Stimulated activated CD4-positive, alpha-beta T cell treated with anti-CD3 and anti-CD28 coated beads, Interleukin-1b, Interleukin-23, amount 100 ng/mL, for 1 hour (primary cell): ENCODE measurements around the gene OR4D1.
"Not testable (repeated sequence)": the region's sequence is repeated elsewhere in the genome, so short reads cannot be mapped to it uniquely, and the experiment has no call there.

Experiments
- DNase-seq, 2 donors: peaks; one replicate each; pipeline ENCODE4 v3.0.0-alpha.2; 2020; ENCODE audit warnings: low read depth in 2 of 2

The OR4D1 gene

GRCh38 chr17:58147930-58148434 is at the start of gene OR4D1:
Gene OR4D1, plus strand, starts transcription at chr17:58148384. Its CDS starts 6,770 bp downstream, at chr17:58155154.
- no peak for DNase-seq

DNA sequence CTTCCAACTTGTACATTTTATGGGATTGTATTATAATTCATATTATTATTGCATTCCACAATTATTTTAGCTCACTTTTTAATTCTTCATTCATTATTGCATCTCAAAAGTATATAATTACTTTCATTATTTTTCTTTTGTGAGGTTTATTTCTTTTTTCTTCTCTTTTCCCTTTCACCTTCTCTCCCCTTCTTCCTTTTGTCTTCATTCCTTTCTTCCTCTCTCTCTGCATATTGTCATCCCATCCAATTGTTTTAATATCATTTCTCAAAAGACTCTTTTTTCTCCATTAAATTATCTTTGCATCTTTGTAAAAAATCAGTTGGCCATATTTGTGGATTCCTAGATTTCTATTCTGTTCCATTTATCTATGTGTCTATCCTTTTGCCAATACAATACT is 47.7 kb upstream of the OR4D1 start:
- DNase-seq: no peak

DNA sequence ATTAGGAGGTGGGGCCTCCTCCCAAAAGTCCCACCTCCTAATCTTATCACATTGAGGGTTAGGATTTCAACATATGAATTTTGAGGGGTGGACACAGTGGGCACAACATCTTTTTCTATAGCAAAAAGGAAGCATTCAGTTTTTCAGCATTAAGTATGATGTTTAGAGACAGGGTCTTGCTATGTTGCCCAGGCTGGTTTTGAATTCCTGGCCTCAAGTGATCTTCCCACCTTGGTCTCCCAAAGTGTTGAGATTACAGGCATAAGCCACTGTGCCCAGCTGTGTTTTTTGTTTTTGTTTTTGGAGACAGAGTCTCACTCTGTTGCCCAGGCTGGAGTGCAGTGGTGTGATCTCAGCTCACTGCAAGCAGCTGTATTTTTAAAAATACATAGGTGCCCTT is 46.3 kb upstream of the OR4D1 start:
- DNase-seq: not testable (repeated sequence)

DNA sequence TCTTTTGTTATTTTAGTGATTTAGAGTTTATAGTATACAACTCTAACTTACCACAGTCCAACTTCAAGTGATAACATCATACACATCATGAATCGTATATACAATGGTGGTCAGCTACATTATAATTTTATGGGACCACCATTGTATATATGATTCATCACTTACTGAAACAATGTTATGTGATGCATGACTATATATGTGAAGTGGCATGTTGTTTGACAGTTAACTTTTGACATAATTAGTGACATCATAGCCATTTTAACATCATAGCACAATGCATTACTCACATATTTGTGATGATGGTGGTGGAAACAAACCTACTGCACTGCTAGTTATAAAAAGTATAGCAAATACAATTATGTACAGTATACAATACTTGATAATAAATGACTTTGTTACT is 43.1 kb upstream of the OR4D1 start:
- DNase-seq: no peak

- DNase-seq: no peak
Observed at GRCh38 chr17:58107306-58107705, 40.9 kb upstream of the OR4D1 start.

DNA sequence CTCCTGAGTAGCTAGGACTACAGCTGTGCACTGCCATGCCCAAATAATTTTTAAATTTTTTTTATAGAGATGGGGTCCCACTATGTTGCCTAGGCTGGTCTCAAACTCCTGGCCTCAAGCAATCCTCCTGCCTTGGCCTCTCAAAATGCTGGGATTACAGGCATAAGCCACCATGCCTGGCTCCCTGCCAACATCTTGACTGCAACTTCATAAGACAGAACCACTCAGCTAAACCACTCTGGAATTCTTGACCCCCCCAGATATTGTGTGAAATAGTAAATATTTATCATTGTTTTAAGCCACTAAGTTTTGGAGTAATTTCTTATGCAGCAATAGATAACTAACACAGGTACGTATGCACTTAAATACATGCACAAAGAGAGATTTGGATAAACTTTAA is 39.0 kb upstream of the OR4D1 start:
- no peak for DNase-seq

DNA sequence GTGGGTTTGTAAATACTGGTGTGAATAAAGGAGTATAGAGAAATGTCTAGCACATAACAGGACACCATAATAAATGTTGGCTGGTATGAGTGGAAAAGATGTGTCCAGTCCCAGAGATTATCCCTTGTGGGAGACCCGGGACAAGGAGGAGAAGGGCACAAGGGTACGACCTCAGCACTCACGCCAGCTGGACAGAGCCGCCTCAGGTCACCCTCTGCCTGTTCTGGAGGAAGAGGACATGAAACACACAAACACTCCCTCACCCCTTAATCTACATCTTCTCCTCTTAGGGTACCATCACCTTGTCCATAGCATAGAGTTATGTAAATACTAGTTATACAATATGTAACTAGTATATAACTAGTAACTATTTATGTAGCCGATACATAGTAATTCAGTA is 38.2 kb upstream of the OR4D1 start:
- DNase-seq: no peak

DNA sequence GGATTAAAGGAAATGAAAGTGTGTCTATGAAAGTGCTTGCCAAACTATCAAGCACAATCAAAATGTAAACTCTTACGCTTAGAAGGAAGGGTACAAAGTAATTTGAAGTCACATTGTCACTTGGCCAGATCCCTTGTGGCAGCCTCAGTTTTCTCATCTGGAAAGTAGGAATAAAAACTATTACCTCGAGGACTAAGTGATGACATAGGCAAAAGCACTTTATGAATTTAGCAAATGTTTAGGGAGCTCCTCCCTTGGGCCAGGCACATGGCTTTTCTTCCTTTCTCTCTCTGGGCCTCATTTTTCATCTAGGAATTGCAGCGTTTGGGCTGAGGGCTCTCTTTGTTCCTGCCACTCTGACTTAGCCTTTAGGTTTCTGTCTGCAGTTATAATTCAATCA is 36.5 kb upstream of the OR4D1 start:
- no peak for DNase-seq

DNA sequence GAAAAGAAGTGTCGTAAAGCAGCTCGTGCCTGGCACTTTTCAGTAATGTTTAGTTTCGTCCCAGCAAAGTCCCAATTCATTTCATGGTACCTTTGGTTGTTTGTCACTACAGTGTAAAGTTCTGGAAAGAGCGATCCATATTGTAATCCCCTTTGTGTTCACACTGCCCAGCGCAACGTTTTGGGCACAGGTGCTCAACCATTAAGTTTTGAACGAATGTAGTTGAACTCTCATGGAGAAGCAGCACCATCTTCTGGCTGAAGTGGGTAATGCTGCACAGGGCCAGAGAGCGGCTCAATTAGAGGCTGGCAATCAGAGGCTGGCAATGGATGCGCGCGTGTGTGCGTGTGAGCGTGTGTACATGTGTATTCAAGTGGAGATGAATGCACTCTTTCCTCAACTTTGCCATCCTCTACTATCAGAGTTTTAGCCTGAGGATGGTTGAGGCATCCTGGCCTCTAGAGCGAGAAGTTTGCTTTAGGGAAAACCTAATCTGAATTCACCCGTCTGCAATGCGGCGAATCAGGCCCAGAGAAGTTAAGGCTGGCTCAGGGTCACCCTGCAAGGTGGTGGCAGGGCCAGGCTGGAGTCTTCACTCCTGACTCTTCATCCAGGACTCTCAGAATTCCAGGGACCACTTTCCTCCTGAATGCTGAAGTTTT is 35.1 kb upstream of the OR4D1 start:
- DNase-seq: peak; percentile 65 to 88

GRCh38 chr17:58113947-58114346 is 34.2 kb upstream of the OR4D1 start:
- no peak for DNase-seq

DNA sequence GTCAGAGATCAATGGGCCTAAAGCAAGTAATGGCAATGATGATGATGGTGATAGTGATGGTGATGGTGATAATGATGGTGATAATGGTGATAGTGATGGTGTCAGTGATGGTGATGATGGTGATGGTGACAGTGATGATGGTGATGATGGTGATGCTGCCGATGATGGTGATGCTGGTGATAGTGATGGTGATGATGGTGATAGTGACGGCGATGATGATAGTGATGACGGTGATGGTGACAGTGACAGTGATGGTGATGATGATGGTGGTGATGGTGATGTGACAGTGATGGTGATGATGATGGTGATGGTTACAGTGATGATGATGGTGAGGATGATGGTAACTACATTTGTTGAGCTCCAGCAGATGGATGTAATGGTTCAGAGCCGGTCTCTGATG is 30.8 kb upstream of the OR4D1 start:
- no peak for DNase-seq

DNA sequence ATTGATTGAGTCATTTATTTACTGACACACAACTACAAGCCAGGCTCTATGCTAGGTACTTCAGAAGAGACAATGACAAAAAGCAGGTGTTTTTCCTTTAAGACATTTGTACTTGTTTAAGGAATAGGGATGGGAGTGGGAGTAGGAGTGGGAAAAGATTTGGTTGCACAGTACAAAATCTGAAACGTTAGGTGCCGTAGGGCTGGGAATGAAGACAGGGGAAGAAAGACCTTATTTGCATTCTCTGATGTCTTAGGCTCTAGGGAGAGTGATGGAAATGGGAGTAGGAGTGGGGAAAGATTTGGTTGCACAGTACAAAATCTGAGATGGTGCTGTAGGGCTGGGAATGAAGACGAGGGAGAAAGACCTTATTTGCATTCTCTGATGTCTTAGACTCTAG is 28.7 kb upstream of the OR4D1 start:
- DNase-seq: no peak

DNA sequence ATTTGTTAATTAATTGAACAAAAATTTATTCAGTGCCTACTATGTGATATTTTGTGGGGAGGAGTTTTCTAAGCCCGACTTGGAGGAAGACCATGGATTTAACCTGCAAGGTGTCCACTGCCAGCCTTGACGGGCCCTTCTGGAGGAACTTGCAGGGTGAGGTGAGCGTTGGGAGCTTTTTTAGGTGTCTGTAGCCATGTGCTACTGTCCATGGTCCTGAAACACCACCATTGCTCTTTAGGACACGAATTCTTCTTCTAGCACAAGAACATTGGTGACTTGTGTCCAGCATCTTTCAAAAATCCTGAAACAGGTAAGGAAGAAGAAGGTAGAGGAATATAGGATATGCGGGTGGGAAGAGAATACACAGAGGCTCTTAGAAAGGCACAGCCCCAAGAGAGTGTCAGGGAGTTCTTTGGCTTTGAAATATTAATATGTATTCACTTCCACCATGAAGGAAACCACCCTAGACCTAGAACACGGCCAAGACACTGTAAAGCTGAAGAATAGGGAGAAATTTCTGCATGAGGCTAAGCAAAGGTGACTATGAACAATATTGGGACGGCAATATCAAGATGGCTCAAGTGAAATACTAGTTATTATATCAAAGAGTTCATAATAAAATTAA is 27.9 kb upstream of the OR4D1 start:
- DNase-seq: peak in 1 of 2 donors; percentile 24

DNA sequence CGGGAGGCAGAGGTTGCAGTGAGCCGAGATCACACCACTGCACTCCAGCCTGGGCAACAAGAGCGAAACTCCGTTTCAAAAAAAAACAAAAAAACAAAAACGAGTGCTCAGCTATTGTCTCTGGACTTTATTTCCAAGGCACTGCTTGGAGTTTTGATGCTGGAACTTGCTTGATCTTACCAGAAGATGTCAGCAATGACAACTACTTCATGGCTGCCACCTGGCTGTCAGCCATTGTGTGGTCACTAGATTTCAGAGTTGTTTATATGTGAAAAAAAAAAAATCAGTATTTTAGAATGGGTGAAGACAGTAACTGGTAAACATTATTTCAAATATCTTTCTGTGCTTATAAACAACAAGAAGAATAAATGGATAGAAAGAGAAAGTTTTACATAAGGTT is 26.3 kb upstream of the OR4D1 start:
- peak in 1 of 2 donors; percentile 5 for DNase-seq

- DNase-seq: no peak
Observed at GRCh38 chr17:58127846-58128245, 20.3 kb upstream of the OR4D1 start.

GRCh38 chr17:58132697-58133096 is 15.5 kb upstream of the OR4D1 start:
- not testable (repeated sequence) for DNase-seq

DNA sequence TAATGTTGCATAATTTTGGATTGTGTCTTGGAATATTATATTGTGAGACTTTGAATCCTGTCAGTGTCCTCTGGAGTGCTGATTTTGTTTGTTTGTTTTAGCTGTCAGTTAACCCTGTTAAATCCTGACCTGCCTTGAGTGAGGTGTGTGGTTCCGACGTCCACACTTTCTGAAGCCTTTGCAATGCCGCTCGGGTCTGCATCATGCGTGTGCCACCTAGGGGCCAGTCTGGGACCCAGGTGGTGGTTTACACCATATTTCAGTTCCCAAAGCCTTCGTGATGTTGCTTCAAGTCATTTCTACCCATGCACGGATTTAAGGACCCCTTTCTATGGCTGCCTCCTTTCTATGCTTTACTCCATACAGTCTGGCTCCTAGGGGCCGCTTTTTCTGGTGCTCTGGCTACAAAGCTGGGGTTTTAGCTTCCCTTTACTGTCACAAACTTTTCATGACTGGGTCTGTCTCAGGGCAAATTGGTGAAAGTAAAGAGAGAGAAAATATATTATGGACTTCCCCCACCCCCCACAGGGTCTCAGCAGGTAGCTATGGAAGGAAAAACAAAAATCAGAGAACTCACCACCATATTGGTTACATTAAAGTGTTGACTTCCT is 11.4 kb upstream of the OR4D1 start:
- DNase-seq: no peak

GRCh38 chr17:58141505-58141904 is 6.7 kb upstream of the OR4D1 start:
- DNase-seq: no peak

DNA sequence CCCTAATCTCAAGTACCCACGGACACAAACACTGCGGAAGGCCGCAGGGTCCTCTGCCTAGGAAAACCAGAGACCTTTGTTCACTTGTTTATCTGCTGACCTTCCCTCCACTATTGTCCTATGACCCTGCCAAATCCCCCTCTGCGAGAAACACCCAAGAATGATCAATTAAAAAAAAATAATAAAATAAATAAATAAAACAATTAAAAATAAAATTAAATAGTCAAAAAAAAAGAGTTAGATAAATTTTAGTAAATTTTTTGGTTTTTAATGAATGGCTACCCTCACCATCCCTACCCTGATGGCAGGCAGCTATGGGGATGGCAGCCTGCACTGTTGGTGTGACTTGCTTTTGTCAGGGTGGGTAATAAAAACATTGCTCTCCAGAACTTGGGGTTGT is 4.8 kb upstream of the OR4D1 start:
- DNase-seq: not testable (repeated sequence)

GRCh38 chr17:58144801-58145200 is 3.4 kb upstream of the OR4D1 start:
- no peak for DNase-seq

- DNase-seq: no peak
Observed at GRCh38 chr17:58148609-58149008, 425 bp downstream of the OR4D1 start.

DNA sequence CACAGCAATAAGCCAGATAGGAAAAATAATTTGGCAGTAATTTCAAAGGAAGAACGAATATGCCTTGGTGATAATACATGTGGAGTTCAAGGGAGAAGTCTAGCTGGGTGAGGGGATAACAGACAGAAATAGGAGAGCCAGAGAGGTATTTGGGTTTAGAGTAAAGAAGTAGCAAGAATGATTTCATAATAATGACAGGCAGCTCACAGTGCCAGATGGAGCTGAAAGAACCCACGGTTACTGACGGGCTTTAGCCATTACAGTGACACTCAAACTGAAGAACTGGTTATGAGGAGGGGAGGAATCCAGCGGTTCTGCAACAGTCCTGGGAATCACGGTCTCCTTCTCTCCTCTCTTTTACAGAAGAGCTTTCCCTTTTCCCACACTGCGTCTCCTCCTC is 2.2 kb downstream of the OR4D1 start:
- no peak for DNase-seq

GRCh38 chr17:58153046-58153445 is 4.9 kb downstream of the OR4D1 start:
- peak in 1 of 2 donors; percentile 3 for DNase-seq
